Ovary (tissue), 3 donors: ENCODE data around the gene KRT79.

Source experiments
- EP300 ChIP-seq: sonication (generic); formaldehyde crosslinking; IDR thresholded peaks from one replicate; pipeline ENCODE4 v1.6.1; 2017; ENCODE audit warnings: antibody characterized with exemption
- POLR2A ChIP-seq: fragments of 450-650 bp; IDR thresholded peaks from one replicate; pipeline ENCODE4 v1.6.1; 2017; ENCODE audit warnings: antibody characterized with exemption, mild to moderate bottlenecking, moderate library complexity
- TF ChIP-seq, protein P1 (sequence below), 3 donors: fragments of 450-650 bp in 2 of 3; fragments of 200-600 bp in 1 of 3; IDR thresholded peaks; one replicate each; pipeline versions ENCODE4 v1.5.1 to v1.8.0; 2016 to 2022; ENCODE audit warnings: antibody characterized with exemption in 3 of 3, mild to moderate bottlenecking in 1 of 3
- donor health status: DM: no; HTN: no; CAD: no.

- TF ChIP-seq, protein P1, sequence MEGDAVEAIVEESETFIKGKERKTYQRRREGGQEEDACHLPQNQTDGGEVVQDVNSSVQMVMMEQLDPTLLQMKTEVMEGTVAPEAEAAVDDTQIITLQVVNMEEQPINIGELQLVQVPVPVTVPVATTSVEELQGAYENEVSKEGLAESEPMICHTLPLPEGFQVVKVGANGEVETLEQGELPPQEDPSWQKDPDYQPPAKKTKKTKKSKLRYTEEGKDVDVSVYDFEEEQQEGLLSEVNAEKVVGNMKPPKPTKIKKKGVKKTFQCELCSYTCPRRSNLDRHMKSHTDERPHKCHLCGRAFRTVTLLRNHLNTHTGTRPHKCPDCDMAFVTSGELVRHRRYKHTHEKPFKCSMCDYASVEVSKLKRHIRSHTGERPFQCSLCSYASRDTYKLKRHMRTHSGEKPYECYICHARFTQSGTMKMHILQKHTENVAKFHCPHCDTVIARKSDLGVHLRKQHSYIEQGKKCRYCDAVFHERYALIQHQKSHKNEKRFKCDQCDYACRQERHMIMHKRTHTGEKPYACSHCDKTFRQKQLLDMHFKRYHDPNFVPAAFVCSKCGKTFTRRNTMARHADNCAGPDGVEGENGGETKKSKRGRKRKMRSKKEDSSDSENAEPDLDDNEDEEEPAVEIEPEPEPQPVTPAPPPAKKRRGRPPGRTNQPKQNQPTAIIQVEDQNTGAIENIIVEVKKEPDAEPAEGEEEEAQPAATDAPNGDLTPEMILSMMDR (IDR thresholded peaks at IDR 0.05) = no peak
- TF ChIP-seq POLR2A (no peak), EP300 (no peak)
These were observed 31.7 kb downstream of the KRT79 start for GRCh38 chr12:52802442-52802841.
